Activated T-helper 1 cell treated with anti-CD3 and anti-CD28 coated beads, Interleukin-12 subunit alpha, Interleukin-12 subunit beta, Interleukin-2, Interleukin-4 antibody, amounts not matched to agents 30 ng/mL and 10 ng/mL and 1 ng/mL, durations not matched to agents 14 hours and 24 hours and 36 hours (primary cell): Measurements from ENCODE around the gene OBP2B. TPM values are rescaled to one million over a fixed set of nuclear protein-coding genes. Genes with fewer than 3 reads are reported as not detected.
"Not testable (repeated sequence)": the region's sequence is repeated elsewhere in the genome, so short reads cannot be mapped to it uniquely, and the experiment has no call there.

ENCODE experiments used
- DNase-seq: peaks from one replicate; pipeline ENCODE4 v3.0.0; 2021; ENCODE audit warnings: low spot score
- H3K27ac Mint-ChIP-seq: one replicate; pipeline ENCODE4 v1.8.0; 2021; ENCODE audit warnings: mild to moderate bottlenecking, mixed read lengths
- H3K27me3 Mint-ChIP-seq: one replicate; pipeline ENCODE4 v1.8.0; 2022; ENCODE audit warnings: mild to moderate bottlenecking, moderate library complexity, mixed read lengths; ENCODE audit not compliant: insufficient read depth
- H3K36me3 Mint-ChIP-seq: one replicate; pipeline ENCODE4 v1.8.0; 2021; ENCODE audit warnings: low read depth, mixed read lengths
- H3K4me1 Mint-ChIP-seq: one replicate; pipeline ENCODE4 v1.8.0; 2021; ENCODE audit warnings: low read depth, mixed read lengths
- H3K4me3 Mint-ChIP-seq: one replicate; pipeline ENCODE4 v1.8.0; 2021; ENCODE audit warnings: mild to moderate bottlenecking, moderate library complexity, mixed read lengths
- H3K9me3 Mint-ChIP-seq: one replicate; pipeline ENCODE4 v1.8.0; 2021; ENCODE audit warnings: mixed read lengths
- intact Hi-C: fragments of 100-400 bp; cut with micrococcal nuclease; formaldehyde crosslinking; loops from one replicate; pipeline ENCODE4 v1.15.1; 2024
- total RNA-seq: library from RNA; stranded (reverse); gene quantifications from 2 replicates; pipeline ENCODE4 v1.2.3, GENCODE V29; 2022

OBP2B gene
- total RNA-seq, 1 donor from 2014 or later: not detected

GRCh38 chr9:133207540-133208170 is 1.4 kb downstream of the OBP2B start:
- Mint-ChIP-seq H3K36me3 (no peaks in the 10 kb centered on the region), H3K27me3 (peaks cover 9% of the 10 kb centered on the region), H3K27ac (no peak overlapping the region), H3K4me3 (no peak overlapping the region), H3K4me1 (no peaks in the 10 kb centered on the region), H3K9me3 (no peaks in the 10 kb centered on the region)
- DNase-seq: no peak
- intact Hi-C loops: no loop called here

GRCh38 chr9:133207021-133207531 is 2.0 kb downstream of the OBP2B start:
- Mint-ChIP-seq H3K4me1 (no peaks in the 10 kb centered on the region), H3K27ac (no peak overlapping the region), H3K36me3 (no peaks in the 10 kb centered on the region), H3K4me3 (no peak overlapping the region), H3K9me3 (no peaks in the 10 kb centered on the region), H3K27me3 (peaks cover 9% of the 10 kb centered on the region)
- intact Hi-C loops: no loop called here
- DNase-seq: no peak

GRCh38 chr9:133205996-133206931 is 2.8 kb downstream of the OBP2B start:
- intact Hi-C loops: no loop called here

GRCh38 chr9:133205481-133205887 is 3.6 kb downstream of the OBP2B start:
- not testable (repeated sequence) for H3K36me3 Mint-ChIP-seq, DNase-seq, H3K9me3 Mint-ChIP-seq

More at GRCh38 chr9:133205996-133206931, 2.8 kb downstream of the OBP2B start:
- H3K27me3 Mint-ChIP-seq: peaks cover 5% of the 10 kb centered on the region
- no peak overlapping the region for H3K27ac Mint-ChIP-seq
- DNase-seq: no peak
- H3K36me3 Mint-ChIP-seq: no peaks in the 10 kb centered on the region
- no peaks in the 10 kb centered on the region for H3K9me3 Mint-ChIP-seq
- no peaks in the 10 kb centered on the region for H3K4me1 Mint-ChIP-seq
- H3K4me3 Mint-ChIP-seq: no peak overlapping the region

GRCh38 chr9:133204993-133205336 is 4.1 kb downstream of the OBP2B start:
- Mint-ChIP-seq H3K36me3 (peaks cover 1% of the 10 kb centered on the region), H3K27me3 (peaks cover 7% of the 10 kb centered on the region), H3K27ac (no peak overlapping the region), H3K9me3 (no peaks in the 10 kb centered on the region), H3K4me3 (no peak overlapping the region), H3K4me1 (no peaks in the 10 kb centered on the region)
- intact Hi-C loops: no loop called here
- no peak for DNase-seq

More at GRCh38 chr9:133205481-133205887, 3.6 kb downstream of the OBP2B start:
- H3K4me3 Mint-ChIP-seq, H3K27ac Mint-ChIP-seq, H3K4me1 Mint-ChIP-seq, H3K27me3 Mint-ChIP-seq, intact Hi-C loops: not testable (repeated sequence)

- Mint-ChIP-seq H3K4me3 (no peak overlapping the region), H3K9me3 (no peaks in the 10 kb centered on the region), H3K4me1 (no peaks in the 10 kb centered on the region), H3K36me3 (peaks cover 2% of the 10 kb centered on the region), H3K27me3 (peaks cover 6% of the 10 kb centered on the region), H3K27ac (no peak overlapping the region)
- no peak for DNase-seq
- intact Hi-C loops: no loop called here
Observed at GRCh38 chr9:133204335-133204992, 4.6 kb downstream of the OBP2B start.

GRCh38 chr9:133203506-133204075 is 5.5 kb downstream of the OBP2B start:
- no peak for DNase-seq
- no peak overlapping the region for H3K4me3 Mint-ChIP-seq
- H3K27me3 Mint-ChIP-seq: peaks cover 6% of the 10 kb centered on the region
- intact Hi-C loops: no loop called here
- H3K36me3 Mint-ChIP-seq: peaks cover 2% of the 10 kb centered on the region
- H3K9me3 Mint-ChIP-seq: no peaks in the 10 kb centered on the region
- no peak overlapping the region for H3K27ac Mint-ChIP-seq
- H3K4me1 Mint-ChIP-seq: no peaks in the 10 kb centered on the region

- H3K9me3 Mint-ChIP-seq: no peaks in the 10 kb centered on the region
Observed at GRCh38 chr9:133202688-133203453, 6.2 kb downstream of the OBP2B start.

GRCh38 chr9:133202145-133202513 is 6.9 kb downstream of the OBP2B start:
- H3K27ac Mint-ChIP-seq: no peak overlapping the region
- H3K36me3 Mint-ChIP-seq: peaks cover 2% of the 10 kb centered on the region
- H3K4me1 Mint-ChIP-seq: no peaks in the 10 kb centered on the region
- H3K9me3 Mint-ChIP-seq: no peaks in the 10 kb centered on the region
- intact Hi-C loops: no loop called here
- DNase-seq: no peak
- peaks cover 7% of the 10 kb centered on the region for H3K27me3 Mint-ChIP-seq
- H3K4me3 Mint-ChIP-seq: no peak overlapping the region

More at GRCh38 chr9:133202688-133203453, 6.2 kb downstream of the OBP2B start:
- Mint-ChIP-seq H3K4me1 (no peaks in the 10 kb centered on the region), H3K27me3 (peaks cover 7% of the 10 kb centered on the region), H3K4me3 (no peak overlapping the region), H3K36me3 (peaks cover 2% of the 10 kb centered on the region), H3K27ac (no peak overlapping the region)
- no peak for DNase-seq
- intact Hi-C loops: no loop called here

- intact Hi-C loops: no loop called here
- Mint-ChIP-seq H3K9me3 (no peaks in the 10 kb centered on the region), H3K27ac (no peak overlapping the region), H3K4me3 (no peak overlapping the region), H3K36me3 (peaks cover 2% of the 10 kb centered on the region), H3K27me3 (peaks cover 7% of the 10 kb centered on the region), H3K4me1 (no peaks in the 10 kb centered on the region)
- DNase-seq: no peak
Observed at GRCh38 chr9:133201424-133202144, 7.5 kb downstream of the OBP2B start.

GRCh38 chr9:133200631-133201030 is 8.4 kb downstream of the OBP2B start:
- intact Hi-C loops: no loop called here
- Mint-ChIP-seq H3K27me3 (peaks cover 7% of the 10 kb centered on the region), H3K9me3 (no peaks in the 10 kb centered on the region), H3K4me3 (no peak overlapping the region), H3K36me3 (peaks cover 2% of the 10 kb centered on the region), H3K27ac (no peak overlapping the region), H3K4me1 (no peaks in the 10 kb centered on the region)
- no peak for DNase-seq
